Stimulated activated CD4-positive, alpha-beta T cell treated with anti-CD3 and anti-CD28 coated beads, Interleukin-4, amount 100 ng/mL, for 1 hour (primary cell): ENCODE measurements around the gene MMP17.

Source experiments
- DNase-seq: peaks from one replicate; pipeline ENCODE4 v3.0.0-alpha.2; 2020

The MMP17 gene

DNA sequence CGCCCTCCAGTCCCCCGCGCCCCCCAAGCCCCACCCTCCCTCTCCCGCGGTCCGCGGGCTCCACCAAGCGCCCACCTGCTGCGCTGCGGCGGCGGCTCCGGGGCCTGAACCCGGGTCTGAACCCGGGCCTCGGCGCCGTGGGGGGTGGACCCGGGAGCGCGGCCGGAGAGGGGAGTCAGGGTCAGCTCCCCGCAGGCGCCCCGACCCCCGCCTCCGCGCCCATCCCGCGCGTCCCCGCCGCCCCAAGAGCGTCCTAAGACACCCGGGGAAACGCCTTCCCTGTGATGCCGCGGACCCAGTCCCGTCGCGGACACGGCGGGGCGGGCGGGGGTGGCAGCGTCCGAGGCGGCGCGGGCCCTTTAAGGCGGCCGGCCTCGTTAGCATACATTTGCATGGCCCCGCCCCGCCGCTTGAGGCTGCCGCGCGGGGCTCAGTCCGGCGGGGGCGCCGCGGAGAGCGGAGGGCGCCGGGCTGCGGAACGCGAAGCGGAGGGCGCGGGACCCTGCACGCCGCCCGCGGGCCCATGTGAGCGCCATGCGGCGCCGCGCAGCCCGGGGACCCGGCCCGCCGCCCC is at the start of gene MMP17:
Gene MMP17, plus strand, starts transcription at position 433 of the 574 bp plus-strand sequence. Its CDS starts 102 bp downstream, at position 535.
- peak; percentile 50 for DNase-seq

DNA sequence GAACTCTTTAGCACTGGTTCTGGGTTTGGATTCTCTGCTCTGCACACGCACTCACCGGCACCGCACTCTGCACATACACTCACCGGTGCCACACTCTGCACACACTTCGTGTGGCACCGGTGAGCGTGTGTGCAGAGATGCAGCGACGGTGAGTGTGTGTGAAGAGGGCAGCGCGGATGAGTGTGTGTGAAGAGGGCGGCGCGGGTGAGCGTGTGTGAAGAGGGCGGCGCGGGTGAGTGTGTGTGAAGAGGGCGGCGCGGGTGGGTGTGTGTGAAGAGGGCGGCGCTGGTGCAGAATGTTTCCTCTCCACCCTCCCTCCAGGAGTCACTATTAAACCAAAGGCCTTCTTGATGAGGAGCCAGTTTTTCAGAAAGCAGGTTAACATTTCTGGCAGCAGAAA is 49.2 kb upstream of the MMP17 start:
- no peak for DNase-seq

DNA sequence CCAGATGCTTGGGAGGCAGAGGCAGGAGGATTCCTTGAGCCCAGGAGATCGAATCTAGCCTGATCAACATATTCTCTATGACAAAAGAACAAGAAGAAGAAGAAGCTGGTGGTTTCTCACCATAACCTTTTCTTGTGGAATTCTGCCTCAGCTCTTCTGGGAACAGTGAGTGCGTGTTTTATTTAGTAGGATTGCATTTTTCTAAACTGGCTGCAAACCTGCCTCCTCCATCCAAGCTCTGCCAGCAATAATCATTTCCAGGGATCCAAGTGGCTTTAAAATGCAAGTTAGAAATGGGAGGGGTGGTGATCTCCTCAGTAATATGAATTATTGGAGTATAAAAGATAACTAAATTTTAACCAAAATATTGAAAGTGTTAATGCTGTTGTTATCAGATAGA is 46.1 kb upstream of the MMP17 start:
- DNase-seq = no peak

DNA sequence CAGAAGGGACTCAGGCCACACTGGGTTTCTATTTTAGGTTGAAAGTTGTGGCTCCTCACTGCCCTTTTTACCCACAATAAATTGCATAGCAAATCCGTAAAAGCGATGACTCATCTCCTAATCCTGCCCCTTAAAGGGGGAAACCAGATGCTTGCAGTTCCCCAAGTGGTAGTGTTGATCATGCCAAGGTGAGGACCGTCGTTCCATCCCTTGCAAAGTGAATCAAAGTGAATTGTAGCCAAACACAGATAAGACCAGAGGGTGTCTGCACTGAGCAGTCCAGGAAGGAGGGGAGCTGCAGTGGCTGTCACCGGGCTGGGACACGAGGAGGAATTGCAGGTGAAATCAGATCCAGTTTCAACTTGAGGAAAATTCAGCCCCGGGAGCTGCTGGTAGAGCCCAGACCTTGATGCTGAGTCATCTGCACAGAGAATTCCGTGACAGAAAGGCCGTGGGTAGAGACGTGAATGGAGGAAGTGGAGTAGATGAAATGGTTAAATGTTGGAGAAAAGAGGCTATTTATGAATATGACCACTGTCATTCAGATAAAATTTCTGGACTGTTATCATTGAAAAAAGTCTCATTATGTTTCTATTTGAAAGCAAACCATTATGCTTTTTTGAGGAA is 44.2 kb upstream of the MMP17 start:
- DNase-seq = no peak

DNA sequence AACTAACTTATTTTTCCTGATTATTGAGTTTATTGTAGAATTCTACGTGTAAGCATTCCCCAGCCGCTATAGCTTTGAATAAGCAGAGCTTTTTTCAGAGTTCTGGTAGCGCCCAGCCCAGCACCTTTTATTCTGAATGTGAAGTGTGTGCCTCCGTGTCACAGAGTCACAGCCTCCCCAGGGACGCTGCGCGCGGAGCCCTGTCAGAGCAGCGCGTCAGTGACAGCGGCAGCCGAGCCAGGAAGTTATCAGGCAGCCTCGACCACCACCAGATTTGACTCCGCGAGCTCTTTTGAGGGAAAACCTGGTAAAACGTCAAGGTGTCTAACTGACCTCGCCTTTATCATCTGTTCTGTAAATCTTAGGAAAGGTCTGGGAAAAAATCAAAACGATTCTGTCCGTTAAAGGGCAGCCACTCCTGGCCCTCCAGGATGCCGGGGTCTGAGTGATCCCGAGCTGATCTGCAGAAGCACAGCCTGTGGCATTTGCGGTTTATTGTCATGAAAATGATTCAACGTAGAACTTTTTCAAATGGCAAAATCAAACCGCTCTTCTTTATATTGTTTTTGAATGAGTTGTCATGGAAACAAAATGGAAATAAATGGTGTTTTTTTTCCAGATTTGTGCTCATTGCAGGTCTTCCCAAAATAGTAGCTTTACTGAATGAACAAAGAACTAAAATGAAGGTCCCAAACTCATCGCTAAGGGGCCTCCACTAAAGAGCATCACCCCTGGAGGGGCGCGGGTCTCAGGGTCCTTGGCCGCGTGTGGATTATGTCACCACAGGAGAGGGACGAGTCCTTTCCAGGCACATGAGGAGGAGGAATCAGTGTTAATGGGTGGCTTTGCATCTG is 43.1 kb upstream of the MMP17 start:
- DNase-seq = no peak

DNA sequence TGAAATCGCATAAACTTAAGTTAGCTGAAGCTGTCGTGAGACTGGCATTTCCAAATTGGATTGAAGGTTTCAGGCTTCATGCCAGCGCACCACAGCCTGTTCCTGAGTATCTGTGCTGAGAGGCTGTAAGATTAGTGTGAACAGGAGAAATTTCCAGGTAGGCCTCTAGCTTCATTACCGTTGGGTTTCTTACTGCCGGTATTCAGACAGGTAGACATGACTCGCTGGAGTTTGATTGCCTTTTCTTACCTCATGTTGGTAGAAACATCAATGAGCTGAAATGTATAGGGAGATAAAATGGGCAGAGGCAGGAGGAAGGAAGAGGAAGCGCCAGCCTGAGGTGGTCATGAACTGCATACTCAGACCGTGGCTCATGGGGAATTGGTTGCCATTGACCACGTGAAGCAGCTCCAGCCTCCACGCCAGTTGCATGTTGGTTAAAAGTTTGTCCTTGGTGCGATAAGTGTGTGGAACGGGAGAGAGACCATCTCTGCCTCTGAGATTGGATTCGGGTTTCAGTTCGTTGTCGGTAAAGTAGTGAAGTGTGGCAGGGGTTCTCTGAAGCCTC is 42.3 kb upstream of the MMP17 start:
- DNase-seq = no peak

DNA sequence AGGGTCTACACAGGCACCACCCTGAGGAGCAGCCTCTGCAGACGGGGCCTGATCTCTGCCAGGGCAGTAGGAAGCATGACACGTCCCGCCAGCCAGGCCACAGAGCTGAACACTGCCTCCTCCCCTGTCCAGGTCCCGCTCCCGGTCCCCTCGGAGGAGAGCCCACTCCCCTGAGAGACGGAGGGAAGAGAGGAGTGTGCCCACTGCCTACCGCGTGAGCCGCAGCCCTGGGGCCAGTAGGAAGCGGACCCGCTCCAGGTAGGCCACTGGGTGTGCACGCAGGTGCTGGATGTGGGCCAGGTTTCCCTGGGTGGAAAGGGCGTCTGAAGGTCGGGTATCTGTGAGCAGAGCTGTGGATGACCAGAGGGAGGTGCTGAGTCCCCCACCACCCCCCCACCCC is 41.9 kb upstream of the MMP17 start:
- no peak for DNase-seq

DNA sequence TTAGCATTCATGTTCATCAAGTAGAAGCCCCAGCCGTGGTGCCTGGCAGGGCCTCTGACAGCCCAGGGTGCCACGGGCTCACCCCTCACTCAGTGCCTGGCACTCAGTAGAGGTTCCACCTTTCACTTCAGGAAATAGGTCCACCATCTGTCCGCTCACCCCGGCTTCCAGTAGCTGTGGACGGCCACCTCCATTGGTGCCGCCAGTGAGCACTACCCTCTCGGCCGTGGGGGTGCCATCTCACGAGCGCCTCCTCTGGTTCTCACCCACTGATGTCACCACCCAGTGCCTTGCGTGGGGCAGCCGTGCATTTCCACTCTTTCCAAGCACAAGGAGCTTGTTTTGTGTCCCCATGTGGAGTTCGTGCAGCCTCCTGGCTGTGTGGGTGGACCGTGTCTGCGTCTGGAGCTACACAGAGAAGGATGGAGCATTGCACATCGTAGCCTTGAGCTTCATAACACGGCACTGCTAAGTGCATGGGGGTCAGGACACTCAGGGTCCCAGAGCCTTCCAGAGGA is 41.0 kb upstream of the MMP17 start:
- no peak for DNase-seq

DNA sequence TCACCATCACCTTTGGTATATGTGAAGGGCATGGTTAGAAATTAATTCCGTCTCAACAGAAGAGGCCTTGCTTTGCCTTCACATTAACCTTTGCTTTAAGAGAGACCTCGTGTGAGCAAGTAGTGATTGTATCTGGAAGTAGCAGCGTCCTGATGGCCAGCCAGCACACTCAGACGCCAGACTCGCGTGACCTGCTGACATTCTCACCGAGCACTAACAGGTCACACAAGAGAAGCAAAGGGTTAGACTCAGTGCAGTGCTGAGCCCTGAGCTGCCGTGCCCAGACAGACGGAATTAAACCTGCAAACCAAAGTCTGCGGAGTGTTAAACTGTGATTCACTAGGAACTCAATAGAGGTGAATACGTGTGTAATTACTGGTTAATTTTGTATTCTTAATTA is 40.1 kb upstream of the MMP17 start:
- no peak for DNase-seq

DNA sequence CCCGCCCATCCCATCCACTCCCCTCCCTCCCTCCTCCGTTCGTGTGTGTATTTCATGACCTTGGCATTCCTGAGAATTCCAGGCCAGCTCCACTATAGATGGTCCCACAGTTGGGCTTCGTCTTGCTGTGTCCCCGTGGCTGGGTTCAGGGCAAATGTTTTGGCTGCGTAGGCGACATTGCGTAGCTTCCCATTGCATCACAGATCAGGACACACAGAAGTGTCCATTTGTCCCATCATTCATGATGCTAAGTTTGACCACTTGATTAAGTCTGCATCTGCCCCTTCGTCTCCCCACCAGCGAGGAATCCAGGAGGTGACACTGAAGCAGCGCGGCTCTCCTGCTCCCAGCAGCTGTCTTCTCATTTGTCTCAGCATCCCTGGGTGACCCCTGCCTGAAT is 38.6 kb upstream of the MMP17 start:
- no peak for DNase-seq

DNA sequence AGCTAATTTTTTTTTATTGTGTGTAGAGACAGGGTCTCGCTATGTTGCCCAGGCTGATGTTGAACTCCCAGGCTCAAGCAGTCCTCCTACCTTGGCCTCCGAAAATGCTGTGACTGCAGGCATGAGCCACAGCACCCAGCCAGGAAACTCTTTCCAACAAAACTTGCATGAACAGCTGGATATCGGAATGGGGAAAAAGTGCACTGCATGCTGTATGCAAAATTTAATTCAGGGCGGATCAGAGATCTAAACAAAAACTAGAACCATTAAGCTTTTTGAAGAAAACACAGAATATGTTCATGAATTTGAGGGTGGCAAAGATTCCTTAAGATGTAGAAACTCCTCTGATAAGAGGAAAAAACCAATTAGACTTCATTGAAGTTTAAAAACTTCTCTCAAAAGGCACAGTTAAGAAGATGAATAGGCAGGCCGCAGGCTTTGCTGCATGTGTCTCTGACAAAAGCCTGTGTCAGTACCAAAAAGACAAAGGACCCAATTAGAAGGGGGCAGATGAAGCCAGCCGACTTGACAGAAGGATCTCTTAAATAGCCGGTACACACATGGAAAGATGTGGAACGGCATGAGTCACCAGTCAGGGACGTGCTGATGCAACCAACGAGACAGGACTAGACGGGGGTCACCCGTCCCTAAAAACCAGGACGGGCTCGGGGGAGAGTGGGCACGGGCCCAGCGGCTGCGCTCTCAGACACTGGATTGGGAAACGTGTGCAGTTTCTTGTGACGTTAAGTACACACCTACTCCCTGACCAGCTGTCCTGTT is 34.8 kb upstream of the MMP17 start:
- DNase-seq = no peak

DNA sequence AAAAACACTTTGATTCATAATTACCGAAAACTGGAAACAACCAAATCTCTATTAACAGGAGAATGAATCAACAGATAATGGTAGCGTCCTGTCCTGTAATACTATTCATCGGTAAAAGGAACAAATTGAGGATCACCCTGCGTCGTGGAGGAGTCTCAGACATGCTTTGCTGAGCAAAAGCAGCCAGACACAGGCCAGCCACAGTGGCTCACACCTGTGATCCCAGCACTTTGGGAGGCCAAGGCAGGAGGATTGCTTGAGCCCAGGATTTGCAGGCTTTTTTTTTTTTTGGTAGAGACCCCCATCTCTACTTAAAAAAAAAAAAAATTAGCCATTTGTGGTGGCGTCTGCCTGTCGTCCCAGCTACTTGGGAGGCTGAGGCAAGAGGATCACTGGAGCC is 34.1 kb upstream of the MMP17 start:
- DNase-seq = no peak

DNA sequence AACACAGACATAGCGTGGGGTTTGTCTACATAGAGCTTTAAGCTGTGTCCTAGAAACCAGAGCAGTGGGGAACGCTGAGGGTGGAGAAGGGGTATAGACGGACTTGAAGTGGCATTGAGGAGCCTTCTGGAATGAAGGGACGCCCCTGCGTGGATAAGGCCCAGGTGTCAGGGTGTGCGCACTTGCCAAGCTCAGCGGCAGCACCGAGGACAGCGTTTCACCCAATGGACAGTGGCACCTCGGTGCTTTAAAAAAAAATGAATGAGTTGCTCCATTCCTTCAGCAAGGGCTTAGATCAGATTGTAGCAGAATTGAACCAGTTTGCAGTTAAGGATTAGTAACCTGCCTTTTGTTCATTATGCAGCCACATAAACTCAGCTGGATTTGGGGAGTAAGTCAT is 33.6 kb upstream of the MMP17 start:
- DNase-seq = no peak

DNA sequence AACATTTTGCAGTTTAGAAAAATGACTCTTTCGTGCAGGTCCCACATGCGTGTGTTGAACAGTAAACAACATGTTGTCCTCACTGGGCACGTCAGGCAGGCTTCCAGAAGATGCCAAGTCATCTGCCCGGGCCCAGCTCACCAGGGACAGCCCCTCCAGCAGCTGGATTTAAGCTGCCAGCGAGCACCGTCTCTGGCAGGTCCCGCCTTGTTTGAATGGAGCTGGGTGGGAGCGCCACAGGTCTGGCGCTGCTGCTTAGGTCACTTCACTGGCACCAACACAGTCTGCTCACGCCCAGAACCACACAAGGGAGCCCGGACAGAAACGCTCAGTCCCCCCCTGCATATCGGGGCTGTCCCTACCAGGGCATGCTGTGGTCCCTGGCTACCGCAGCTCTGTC is 33.1 kb upstream of the MMP17 start:
- DNase-seq = no peak

DNA sequence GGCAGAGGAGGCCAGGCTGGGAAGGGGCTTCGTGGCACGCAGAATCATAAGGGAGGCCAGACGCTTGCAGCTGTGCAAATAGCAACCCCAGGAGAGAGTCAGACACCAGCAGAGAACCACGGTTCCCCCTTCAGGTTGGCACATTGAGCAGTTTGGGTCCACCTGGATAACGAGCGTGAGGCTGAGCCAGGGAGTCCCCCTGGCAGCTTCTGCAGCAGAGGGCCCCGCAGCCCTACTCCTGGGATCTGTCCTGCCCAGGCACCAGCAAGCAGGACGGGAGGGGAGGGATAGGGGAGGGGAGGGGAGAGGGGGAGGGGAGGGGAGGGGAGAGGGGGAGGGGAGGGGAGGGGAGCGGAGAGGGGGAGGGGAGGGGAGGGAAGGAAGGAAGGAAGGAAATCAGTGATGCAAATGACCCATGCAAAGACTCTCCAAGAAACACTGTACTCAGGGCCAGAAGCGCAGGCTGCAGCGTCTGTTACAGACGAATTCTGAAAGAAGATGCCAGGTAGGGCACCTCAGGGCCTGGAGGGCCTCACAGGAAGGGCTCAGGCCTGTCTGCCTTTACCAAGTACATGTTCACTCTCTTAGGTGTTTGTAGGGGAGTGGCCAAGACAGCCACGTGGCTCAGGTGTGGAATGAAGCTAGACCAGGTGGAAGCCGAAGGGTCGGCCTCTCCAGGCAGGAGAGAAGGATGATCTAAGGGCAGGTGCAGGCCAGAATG is 32.3 kb upstream of the MMP17 start:
- DNase-seq = no peak

DNA sequence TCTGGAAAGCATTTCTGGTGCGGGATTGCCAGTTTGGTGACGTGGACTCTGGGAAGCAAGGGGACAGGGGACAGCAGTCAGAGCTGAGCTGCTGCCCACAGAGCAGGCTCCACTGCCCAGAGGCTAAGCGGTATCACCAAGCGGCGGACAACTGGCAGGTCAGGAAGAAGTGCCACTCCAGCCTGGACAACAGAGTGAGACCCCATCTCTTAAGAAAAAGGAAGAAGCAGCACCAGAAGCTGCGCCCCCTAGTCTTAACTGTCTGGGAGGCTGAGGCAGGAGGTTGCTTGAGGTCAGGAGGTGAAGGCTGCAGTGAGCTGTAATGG is 31.8 kb upstream of the MMP17 start:
- no peak for DNase-seq

DNA sequence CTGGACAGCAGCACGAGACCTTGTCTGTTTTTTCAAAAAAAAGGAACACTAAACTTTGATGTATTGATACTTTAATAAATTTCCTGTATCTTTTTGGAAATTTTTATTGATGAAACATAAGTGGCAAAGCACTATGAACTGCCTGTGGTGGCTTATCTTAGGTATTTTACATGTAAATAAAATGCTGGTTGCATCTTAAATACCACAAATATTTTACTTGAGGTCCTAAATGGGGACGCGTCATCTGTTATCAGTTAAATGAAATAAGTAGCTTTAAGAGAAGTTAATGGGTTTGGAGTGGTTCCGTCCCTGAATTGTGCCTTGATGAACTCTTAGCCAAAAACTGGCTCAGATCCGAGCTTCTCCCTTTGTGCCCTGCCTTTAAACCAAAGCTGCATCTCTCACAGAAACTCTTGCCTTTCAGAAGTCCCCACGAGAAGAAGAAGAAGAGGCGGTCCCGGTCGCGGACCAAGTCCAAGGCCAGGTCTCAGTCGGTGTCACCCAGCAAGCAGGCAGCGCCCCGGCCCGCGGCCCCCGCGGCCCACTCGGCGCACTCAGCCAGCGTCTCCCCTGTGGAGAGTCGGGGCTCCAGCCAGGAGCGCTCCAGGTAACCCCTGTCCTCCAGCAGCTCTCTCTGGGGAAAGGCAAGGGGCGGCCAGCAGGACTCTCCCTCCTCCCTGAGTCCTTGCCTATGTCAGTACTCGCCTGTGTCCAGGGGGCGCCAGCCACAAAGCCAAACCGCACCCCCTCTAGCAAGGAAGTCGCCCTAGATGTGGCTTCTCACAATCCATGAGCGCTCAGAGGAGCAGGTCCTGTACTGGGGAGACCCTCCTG is 31.2 kb upstream of the MMP17 start:
- no peak for DNase-seq

DNA sequence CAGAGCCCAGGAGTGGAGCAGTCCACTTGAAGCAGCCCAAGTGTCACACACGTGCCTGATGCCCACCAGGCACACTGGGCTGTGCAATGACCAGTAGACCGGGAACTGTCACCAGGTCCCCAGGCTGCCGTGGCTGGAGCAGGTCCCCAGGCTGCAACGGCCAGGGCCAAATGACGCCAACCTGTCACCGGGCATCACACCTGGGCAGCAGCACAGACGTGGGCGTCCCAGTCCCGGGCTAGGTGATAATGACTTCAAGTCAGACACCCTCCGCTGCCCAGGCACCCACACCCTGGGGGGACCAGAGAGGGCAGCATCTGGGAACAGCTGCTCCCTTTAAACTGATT is 30.6 kb upstream of the MMP17 start:
- DNase-seq = no peak

DNA sequence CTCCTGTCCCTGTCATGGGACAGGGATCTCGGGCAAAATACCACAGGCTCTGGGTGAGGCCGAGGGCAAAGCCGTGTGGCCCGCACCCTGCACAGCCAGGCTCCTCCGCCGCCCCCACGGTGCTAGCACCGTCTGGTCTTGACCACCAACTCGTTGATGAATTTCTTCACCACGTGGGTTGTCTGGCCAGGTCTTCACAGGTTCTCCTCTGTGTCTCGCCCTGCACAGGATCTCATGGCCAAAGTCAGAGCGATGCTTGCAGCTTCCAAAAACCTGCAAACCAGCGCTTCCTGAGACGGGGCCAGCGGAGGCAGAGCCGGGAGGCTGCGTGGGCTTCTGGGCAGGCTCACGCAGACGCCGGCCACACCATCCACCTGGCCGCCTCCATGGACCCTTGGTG is 29.0 kb upstream of the MMP17 start:
- DNase-seq = no peak

DNA sequence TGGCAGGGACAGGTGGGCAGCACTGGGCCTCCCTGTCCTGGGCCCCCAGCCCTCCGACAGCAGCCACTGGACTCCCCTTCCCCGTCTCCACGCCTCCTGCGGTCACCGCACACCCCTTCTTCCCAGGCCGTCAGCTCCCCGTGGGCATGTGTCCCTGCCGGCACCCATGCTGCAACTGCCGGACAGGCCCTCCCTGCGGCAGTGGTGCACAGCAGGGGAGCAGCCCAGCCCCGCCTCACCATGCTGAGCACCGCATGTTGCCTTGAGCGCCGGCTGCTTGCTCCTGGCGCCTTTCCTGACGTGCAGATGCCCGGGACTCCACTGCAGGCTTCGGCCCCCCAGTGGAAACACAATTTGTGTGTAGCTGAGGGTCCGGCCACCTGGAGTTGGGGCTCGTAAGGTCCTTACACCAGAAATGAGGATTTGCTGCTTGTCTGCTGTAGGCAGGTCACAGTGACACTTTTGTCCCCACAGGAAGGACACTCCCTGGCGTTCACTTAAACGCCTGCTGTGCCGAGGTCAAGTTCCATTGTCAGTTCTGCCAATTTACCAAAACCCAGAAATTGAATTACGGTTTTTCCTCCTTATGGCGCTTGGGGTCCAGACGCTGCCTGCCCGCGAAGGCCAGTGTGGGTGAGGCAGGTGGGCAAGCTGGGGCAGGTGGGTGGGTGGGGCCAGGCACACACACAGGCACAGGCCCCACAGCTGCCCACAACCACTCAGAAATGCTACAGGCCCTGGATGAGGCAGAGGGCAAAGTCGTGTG is 28.2 kb upstream of the MMP17 start:
- DNase-seq = no peak
